Panc1 (cell line): ENCODE results near the gene CDYL2. TPM values are rescaled to one million over a fixed set of nuclear protein-coding genes. Genes with fewer than 3 reads are reported as not detected.

Source experiments
- ATAC-seq: fragments of 200-7000 bp; cut with Tn5 transposase; 2 replicates; pipeline ENCODE4 v1.9.1; 2020; ENCODE audit warnings: mild to moderate bottlenecking, moderate library complexity
- BruUV-seq: library from RNA; stranded (reverse); fragments of 400-500 nt; replicated peaks from 2 replicates; lab custom pipeline; 2021; lab: Mats Ljungman, UMichigan
- CTCF ChIA-PET: fragments of 300-600 bp; sonication (Branson Sonifier 250); formaldehyde crosslinking; loops from one replicate; lab custom pipeline; 2022; ENCODE audit warnings: antibody characterized with exemption; lab: Charles Lee
- POLR2A ChIA-PET: fragments of 300-600 bp; sonication (Branson Sonifier 250); formaldehyde crosslinking; loops from one replicate; lab custom pipeline; 2022; ENCODE audit warnings: antibody characterized with exemption; lab: Charles Lee
- DNase-seq: peaks from one replicate; pipeline ENCODE4 v3.0.0-alpha.2; 2010; ENCODE audit warnings: low read depth, low spot score
- H3K27ac ChIP-seq: 2 replicates; pipeline ENCODE4 v1.5.1; 2011; ENCODE audit warnings: mild to moderate bottlenecking, low read length, inconsistent platforms
- H3K27me3 ChIP-seq: fragments of 200-500 bp; sonication (Bioruptor generic); 2 replicates; pipeline ENCODE4 v1.6.0; 2014; ENCODE audit warnings: low read length, inconsistent platforms; ENCODE audit not compliant: control insufficient read depth, insufficient read depth
- H3K36me3 ChIP-seq: fragments of 200-500 bp; sonication (Bioruptor generic); 2 replicates; pipeline ENCODE4 v1.5.1; 2014; ENCODE audit warnings: inconsistent platforms, mild to moderate bottlenecking, low read length, moderate library complexity; ENCODE audit not compliant: control insufficient read depth, insufficient read depth
- H3K4me1 ChIP-seq: 2 replicates; pipeline ENCODE4 v1.5.1; 2011; ENCODE audit warnings: inconsistent platforms, mild to moderate bottlenecking, low read length, moderate library complexity; ENCODE audit not compliant: control insufficient read depth, insufficient read depth
- H3K4me3 ChIP-seq, 2 experiments: 2 replicates each; pipeline ENCODE4 v1.5.1; 2011 to 2012; ENCODE audit warnings: low read depth in 2 of 2, low read length in 2 of 2, mild to moderate bottlenecking in 2 of 2, inconsistent platforms in 1 of 2, moderate library complexity in 1 of 2
- H3K9me3 ChIP-seq: fragments of 200-500 bp; sonication (Bioruptor generic); 2 replicates; pipeline ENCODE4 v1.5.1; 2014; ENCODE audit warnings: low read depth, mild to moderate bottlenecking, inconsistent platforms, low read length, moderate library complexity; ENCODE audit not compliant: control insufficient read depth, insufficient read depth
- CTCF ChIP-seq: fragments of 450-650 bp; IDR thresholded peaks from 2 replicates; pipeline ENCODE4 v1.5.1; 2017; ENCODE audit warnings: mild to moderate bottlenecking
- POLR2AphosphoS5 ChIP-seq: IDR thresholded peaks from 2 replicates; pipeline ENCODE4 v1.6.1; 2012; ENCODE audit warnings: mild to moderate bottlenecking, low read depth, low read length, moderate library complexity
- REST ChIP-seq, 2 experiments: IDR thresholded peaks; 2 replicates each; pipeline ENCODE4 v1.6.1; 2011 to 2012; ENCODE audit warnings: low read depth in 2 of 2, control low read depth in 1 of 2, low read length in 1 of 2, mild to moderate bottlenecking in 1 of 2, moderate library complexity in 1 of 2; ENCODE audit not compliant: insufficient read depth in 1 of 2
- SIN3A ChIP-seq: IDR thresholded peaks from 2 replicates; pipeline ENCODE4 v1.6.1; 2012; ENCODE audit warnings: low read depth, mild to moderate bottlenecking, low read length, moderate library complexity, borderline replicate concordance; ENCODE audit not compliant: insufficient read depth
- TCF7L2 ChIP-seq: IDR thresholded peaks from 2 replicates; pipeline ENCODE4 v1.6.1; 2011; ENCODE audit warnings: mild to moderate bottlenecking, low read depth, low read length, inconsistent platforms
- in situ Hi-C: cut with HindIII; loops from 2 replicates; pipeline ENCODE4 v1.10.0; 2016; ENCODE audit warnings: low sequenced_read_pairs, low pct_unique_long_range_greater_than_20kb
- intact Hi-C: fragments of 100-400 bp; cut with micrococcal nuclease; formaldehyde crosslinking; loops from one replicate; pipeline ENCODE4 v1.10.0; 2022; ENCODE audit not compliant: unreplicated experiment
- total RNA-seq: library from RNA; stranded (reverse); gene quantifications from one replicate; pipeline ENCODE4 v1.2.1, GENCODE V29; 2021; ENCODE audit not compliant: unreplicated experiment

Gene CDYL2
- total RNA-seq, 1 experiment from 2014 or later: 6.1 TPM

GRCh38 chr16:80557037-80557436 lies 247.4 kb downstream of the CDYL2 start:
- no peaks in the 10 kb centered on the region for H3K9me3 ChIP-seq
- in situ Hi-C loops: no loop called here
- no peak overlapping the region for H3K27ac ChIP-seq
- H3K4me1 ChIP-seq: no peaks in the 10 kb centered on the region
- ATAC-seq (no peak), DNase-seq (no peak)
- ChIA-PET CTCF (no interaction called here), POLR2A (no interaction called here)
- TF ChIP-seq POLR2AphosphoS5: no peak
- no peak for TF ChIP-seq CTCF
- TF ChIP-seq TCF7L2: no peak
- no peak for TF ChIP-seq REST (IDR thresholded peaks at IDR 0.05; ENCODE audit: insufficient read depth in 1 of 2, low read depth in 2 of 2, low read length in 1 of 2)
- no peak for TF ChIP-seq SIN3A
- intact Hi-C loops: no loop called here
- BruUV-seq: no TSS peak
- H3K27me3 ChIP-seq: no peaks in the 10 kb centered on the region
- no peak overlapping the region for H3K4me3 ChIP-seq
- H3K36me3 ChIP-seq: no peaks in the 10 kb centered on the region

- Histone ChIP-seq H3K36me3 (no peaks in the 10 kb centered on the region), H3K27me3 (no peaks in the 10 kb centered on the region), H3K9me3 (no peaks in the 10 kb centered on the region), H3K4me3 (no peak overlapping the region), H3K27ac (no peak overlapping the region), H3K4me1 (no peaks in the 10 kb centered on the region)
- ChIA-PET CTCF (no interaction called here), POLR2A (no interaction called here)
- ATAC-seq (no peak), DNase-seq (no peak)
- TF ChIP-seq CTCF (no peak), REST (IDR thresholded peaks at IDR 0.05; ENCODE audit: insufficient read depth in 1 of 2, low read depth in 2 of 2, low read length in 1 of 2) (no peak), POLR2AphosphoS5 (no peak), TCF7L2 (no peak), SIN3A (no peak)
- no TSS peak for BruUV-seq
- intact Hi-C loops: no loop called here
- in situ Hi-C loops: no loop called here
Observed at GRCh38 chr16:80556481-80556880, 247.9 kb downstream of the CDYL2 start.
